A549 treated with RU486 at 1 μM for 4 hours (cell line): ENCODE measurements around the gene SH3BP5L. TPM values are rescaled to one million over a fixed set of nuclear protein-coding genes. Genes with fewer than 3 reads are reported as not detected.

Source experiments
- total RNA-seq: library from RNA; stranded (reverse); fragments of 200-300 nt; extraction: Qiagen RNA extraction; gene quantifications from 5 replicates; pipeline ENCODE4 v1.2.3, GENCODE V29; 2022; ENCODE audit warnings: low read depth

Gene SH3BP5L
- total RNA-seq, result 21.9 to 31.3 TPM (median 25.1 TPM) in 5 replicates

GRCh38 chr1:248825909-248826760 lies at the start of gene SH3BP5L:
Gene SH3BP5L, minus strand, starts transcription at chr1:248825915. Its CDS starts 980 bp downstream, at chr1:248824935.

GRCh38 chr1:248858891-248859889 lies 33.5 kb upstream of the SH3BP5L start, which contains the start of gene ZNF692:
Gene ZNF692, minus strand, starts transcription at chr1:248859085. Its CDS starts 776 bp downstream, at chr1:248858309.

GRCh38 chr1:248837781-248838356 lies 12.2 kb upstream of the SH3BP5L start, which contains the start of gene ZNF672:
Gene ZNF672, plus strand, starts transcription at chr1:248838224. Its CDS starts 9,051 bp downstream, at chr1:248847275.

Other genes with a start within 250 kb of the SH3BP5L start
- gene OR2T10, start 228.2 kb downstream of the SH3BP5L start, total RNA-seq, result not detected in 5 replicates
- gene OR2T11, start 190.8 kb downstream of the SH3BP5L start, total RNA-seq, result not detected in 5 replicates
- gene OR2T35, start 180.6 kb downstream of the SH3BP5L start, total RNA-seq, result not detected in 5 replicates
- gene OR2T27, start 170.4 kb downstream of the SH3BP5L start, total RNA-seq, result not detected in 5 replicates
- not detected in 5 replicates for gene OR14I1, start 123.1 kb downstream of the SH3BP5L start, total RNA-seq
- 0.15 to 0.22 TPM (median 0.21 TPM) in 4 of 5 replicates, not detected in the other for gene LYPD8, start 70.2 kb downstream of the SH3BP5L start, total RNA-seq
- 15.7 to 26.3 TPM (median 23.3 TPM) in 5 replicates for gene ZNF672, start 12.3 kb upstream of the SH3BP5L start, total RNA-seq
- gene ZNF692, start 33.2 kb upstream of the SH3BP5L start, total RNA-seq, result 12.4 to 25.1 TPM (median 24.3 TPM) in 5 replicates
- gene PGBD2, start 80.3 kb upstream of the SH3BP5L start, total RNA-seq, result 3.7 to 3.9 TPM (median 3.8 TPM) in 5 replicates